Psoas muscle (tissue), 8 donors: ENCODE data around the gene FASN. TPM values are rescaled to one million over a fixed set of nuclear protein-coding genes. Genes with fewer than 3 reads are reported as not detected.

Experiments used
- ATAC-seq, 4 donors: fragments of 200-7000 bp; cut with Tn5 transposase; one replicate each; pipeline ENCODE4 v1.9.1; 2020; ENCODE audit warnings: moderate library complexity in 3 of 4, mild to moderate bottlenecking in 2 of 4
- DNase-seq, 2 donors: peaks; one replicate each; pipeline ENCODE4 v3.0.0-alpha.2; 2020
- H3K27ac ChIP-seq: fragments of 200-600 bp; one replicate; pipeline ENCODE4 v1.8.0; 2022
- H3K27me3 ChIP-seq, 3 donors: fragments of 200-600 bp in 1 of 3; one replicate each; pipeline versions ENCODE4 v1.6.1 to v1.8.0; 2013 to 2022; ENCODE audit warnings: low read length in 2 of 3, mild to moderate bottlenecking in 2 of 3, moderate library complexity in 1 of 3; ENCODE audit not compliant: insufficient read depth in 3 of 3
- H3K36me3 ChIP-seq, 2 donors: fragments of 200-600 bp in 1 of 2; one replicate each; pipeline versions ENCODE4 v1.6.1 to v1.8.0; 2013 to 2022; ENCODE audit warnings: low read depth in 1 of 2, mild to moderate bottlenecking in 1 of 2, moderate library complexity in 1 of 2; ENCODE audit not compliant: insufficient read depth in 1 of 2
- H3K4me1 ChIP-seq: fragments of 200-600 bp; one replicate; pipeline ENCODE4 v1.8.0; 2022
- H3K4me3 ChIP-seq: fragments of 200-600 bp; one replicate; pipeline ENCODE4 v1.8.0; 2022; ENCODE audit warnings: mild to moderate bottlenecking
- H3K9me3 ChIP-seq: fragments of 200-600 bp; one replicate; pipeline ENCODE4 v1.8.0; 2022
- CTCF ChIP-seq: fragments of 200-600 bp; IDR thresholded peaks from one replicate; pipeline ENCODE4 v1.8.0; 2022; ENCODE audit warnings: antibody characterized with exemption
- WGBS, 3 donors: extraction: QIAGEN DNeasy Blood & Tissue Kit; methylation state at CpG; one replicate each; pipeline versions ENCODE4 v1.1.6 to v1.1.7; 2013; 5-methylcytosine and 5-hydroxymethylcytosine counted together
- intact Hi-C, 2 donors: fragments of 100-400 bp; cut with DNase I; formaldehyde crosslinking; loops; one replicate each; pipeline versions ENCODE4 v1.11.0 to v1.14.2; 2022
- polyA plus RNA-seq, 3 donors: library from polyadenylated mRNA; stranded (reverse); fragments of 200-250 nt; gene quantifications; one replicate each; pipeline ENCODE4 v1.2.3, GENCODE V29; 2013
- total RNA-seq, 4 donors: library from RNA; stranded (reverse); fragmentation: NEBNext Ultra II Directional in 2 of 4; extraction: Animal tissue kit (Norgen Biotek cat#: 25700) in 2 of 4; gene quantifications; one replicate each; pipeline versions ENCODE4 v1.2.1 to v1.2.4, GENCODE V29; 2021 to 2023
- donor health status: healthy with polysubstance abuse.
- donor health status: DM: no; HTN: no; CAD: no; lungs with moderate emphysema.
- donor health status: Bipolar disorder and iron deficiency.
- donor health status: healthy.
- donor health status: DM: yes; HTN: yes; CAD: no.
- donor health status: DM: no; HTN: no; CAD: no.
- donor health status: DM: no; HTN: no; CAD: no.
- donor health status: DM: yes; HTN: yes; CAD: no.

FASN gene
- total and polyA plus RNA-seq, 7 donors: 8.9 to 37.3 (median 22.7) TPM

- intact Hi-C loops: no loop called here
- ATAC-seq: no peak
- no peaks in the 10 kb centered on the region for H3K9me3 ChIP-seq
- H3K4me1 ChIP-seq: no peaks in the 10 kb centered on the region
- no peaks in the 10 kb centered on the region for H3K27me3 ChIP-seq
- H3K36me3 ChIP-seq: peaks cover 0 to 4% of the 10 kb centered on the region in 2 donors
- 82 to 86% (median 82%) methylated on average over 32 of the region's 32 CpGs for WGBS, 3 donors
- no peak overlapping the region for H3K4me3 ChIP-seq
- no peak for TF ChIP-seq CTCF
- DNase-seq: no peak
- H3K27ac ChIP-seq: no peak overlapping the region
Observed at GRCh38 chr17:82121660-82122629, 23.9 kb upstream of the FASN start.

- intact Hi-C loops: no loop called here
- TF ChIP-seq CTCF: no peak
- H3K27ac ChIP-seq: no peak overlapping the region
- H3K27me3 ChIP-seq: no peaks in the 10 kb centered on the region
- H3K36me3 ChIP-seq: peaks cover 0 to 4% of the 10 kb centered on the region in 2 donors
- no peaks in the 10 kb centered on the region for H3K9me3 ChIP-seq
- WGBS, 3 donors: 83 to 84% (median 84%) methylated on average over 4 of the region's 4 CpGs
- no peak overlapping the region for H3K4me3 ChIP-seq
- ATAC-seq (no peak), DNase-seq (no peak)
- no peaks in the 10 kb centered on the region for H3K4me1 ChIP-seq
Observed at GRCh38 chr17:82121246-82121645, 23.2 kb upstream of the FASN start.

DNA sequence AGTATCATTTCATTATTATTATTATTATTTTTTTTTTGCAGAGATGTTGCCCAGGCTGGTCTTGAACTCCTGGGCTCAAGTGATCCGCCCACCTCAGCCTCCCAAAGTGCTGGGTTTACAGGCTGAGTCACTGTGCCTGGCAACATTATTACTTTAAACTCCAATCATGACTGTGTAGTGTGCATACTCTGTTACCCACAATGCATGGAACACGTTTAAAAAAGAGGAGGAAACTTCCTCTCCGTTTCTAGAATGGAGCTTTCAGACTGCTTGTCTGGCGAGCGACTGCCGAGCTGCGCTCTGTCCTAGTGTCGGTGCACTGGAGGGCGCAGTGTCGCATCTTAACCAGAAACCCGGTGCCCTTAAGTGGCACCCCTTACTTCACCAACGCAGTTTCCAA lies 22.1 kb upstream of the FASN start:
- DNase-seq (no peak), ATAC-seq (no peak)
- H3K9me3 ChIP-seq: no peaks in the 10 kb centered on the region
- H3K36me3 ChIP-seq: peaks cover 0 to 4% of the 10 kb centered on the region in 2 donors
- no peak for TF ChIP-seq CTCF
- H3K27ac ChIP-seq: no peak overlapping the region
- H3K27me3 ChIP-seq: no peaks in the 10 kb centered on the region
- H3K4me3 ChIP-seq: no peak overlapping the region
- intact Hi-C loops: no loop called here
- 79 to 81% (median 81%) methylated on average over 12 of the region's 12 CpGs for WGBS, 3 donors
- no peaks in the 10 kb centered on the region for H3K4me1 ChIP-seq

- no peaks in the 10 kb centered on the region for H3K36me3 ChIP-seq
Observed at GRCh38 chr17:82118815-82119380, 20.9 kb upstream of the FASN start.

More at GRCh38 chr17:82118815-82119380, 20.9 kb upstream of the FASN start:
- Histone ChIP-seq H3K4me1 (no peaks in the 10 kb centered on the region), H3K9me3 (no peaks in the 10 kb centered on the region), H3K27ac (no peak overlapping the region), H3K4me3 (no peak overlapping the region), H3K27me3 (no peaks in the 10 kb centered on the region)
- no peak for ATAC-seq
- WGBS, 3 donors: 84 to 86% (median 86%) methylated on average over 12 of the region's 12 CpGs
- intact Hi-C loops: no loop called here
- DNase-seq: no peak
- TF ChIP-seq CTCF: no peak
